HUES6 (cell line): ENCODE data around the gene CAPN15.
A peak's percentile ranks its signal among the peaks of the same experiment; 100 is the strongest.

Experiments
- H3K27ac ChIP-seq: 2 replicates; pipeline ENCODE4 v1.7.0; 2013; ENCODE audit warnings: low read depth, mild to moderate bottlenecking, low read length, inconsistent platforms
- H3K27me3 ChIP-seq: 2 replicates; pipeline ENCODE4 v1.6.1; 2013; ENCODE audit warnings: low read length; ENCODE audit not compliant: control insufficient read depth, insufficient read depth
- H3K36me3 ChIP-seq: 2 replicates; pipeline ENCODE4 v1.6.1; 2013; ENCODE audit warnings: low read length; ENCODE audit not compliant: control insufficient read depth, insufficient read depth
- H3K4me1 ChIP-seq: 2 replicates; pipeline ENCODE4 v1.6.1; 2013; ENCODE audit warnings: low read length; ENCODE audit not compliant: control insufficient read depth, insufficient read depth
- H3K4me3 ChIP-seq: 2 replicates; pipeline ENCODE4 v1.5.1; 2013; ENCODE audit warnings: low read depth, low read length
- H3K9ac ChIP-seq: one replicate; pipeline ENCODE4 v1.6.1; 2013; ENCODE audit warnings: mild to moderate bottlenecking, low read length
- H3K9me3 ChIP-seq: 2 replicates; pipeline ENCODE4 v1.6.1; 2013; ENCODE audit warnings: low read depth, low read length; ENCODE audit not compliant: control insufficient read depth, insufficient read depth

The CAPN15 gene

GRCh38 chr16:519841-520687 lies 7.4 kb upstream of the CAPN15 start:
- Histone ChIP-seq H3K4me1 (peaks cover 7% of the 10 kb centered on the region), H3K27ac (no peak overlapping the region), H3K9ac (no peak overlapping the region)

DNA sequence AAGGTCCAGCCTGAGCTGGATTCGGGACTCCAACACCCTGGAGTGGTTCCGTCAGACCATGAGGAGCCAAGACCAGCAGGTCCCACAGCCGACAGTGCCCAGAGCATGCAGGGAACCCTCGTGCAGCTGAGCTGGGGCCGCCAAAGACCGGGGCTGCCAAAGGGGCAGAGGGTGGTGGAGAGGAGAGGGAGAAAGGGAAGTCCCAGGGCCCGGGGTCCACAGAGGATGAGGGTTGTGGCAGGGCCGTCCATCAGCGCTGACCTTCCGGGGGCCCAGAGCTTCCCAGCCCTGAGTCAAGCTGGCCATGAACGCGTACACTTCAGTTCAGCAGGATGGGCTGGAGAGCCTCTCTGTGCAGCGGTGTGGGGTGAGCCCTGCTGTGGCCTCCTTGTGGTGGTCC lies 6.7 kb upstream of the CAPN15 start:
- Histone ChIP-seq H3K9ac (no peak overlapping the region), H3K4me1 (peaks cover 14% of the 10 kb centered on the region), H3K27me3 (no peaks in the 10 kb centered on the region), H3K27ac (no peak overlapping the region), H3K4me3 (no peak overlapping the region), H3K9me3 (no peaks in the 10 kb centered on the region), H3K36me3 (peaks cover 20% of the 10 kb centered on the region)

More at GRCh38 chr16:519841-520687, 7.4 kb upstream of the CAPN15 start:
- Histone ChIP-seq H3K36me3 (peaks cover 28% of the 10 kb centered on the region), H3K4me3 (no peak overlapping the region), H3K27me3 (no peaks in the 10 kb centered on the region), H3K9me3 (no peaks in the 10 kb centered on the region)

DNA sequence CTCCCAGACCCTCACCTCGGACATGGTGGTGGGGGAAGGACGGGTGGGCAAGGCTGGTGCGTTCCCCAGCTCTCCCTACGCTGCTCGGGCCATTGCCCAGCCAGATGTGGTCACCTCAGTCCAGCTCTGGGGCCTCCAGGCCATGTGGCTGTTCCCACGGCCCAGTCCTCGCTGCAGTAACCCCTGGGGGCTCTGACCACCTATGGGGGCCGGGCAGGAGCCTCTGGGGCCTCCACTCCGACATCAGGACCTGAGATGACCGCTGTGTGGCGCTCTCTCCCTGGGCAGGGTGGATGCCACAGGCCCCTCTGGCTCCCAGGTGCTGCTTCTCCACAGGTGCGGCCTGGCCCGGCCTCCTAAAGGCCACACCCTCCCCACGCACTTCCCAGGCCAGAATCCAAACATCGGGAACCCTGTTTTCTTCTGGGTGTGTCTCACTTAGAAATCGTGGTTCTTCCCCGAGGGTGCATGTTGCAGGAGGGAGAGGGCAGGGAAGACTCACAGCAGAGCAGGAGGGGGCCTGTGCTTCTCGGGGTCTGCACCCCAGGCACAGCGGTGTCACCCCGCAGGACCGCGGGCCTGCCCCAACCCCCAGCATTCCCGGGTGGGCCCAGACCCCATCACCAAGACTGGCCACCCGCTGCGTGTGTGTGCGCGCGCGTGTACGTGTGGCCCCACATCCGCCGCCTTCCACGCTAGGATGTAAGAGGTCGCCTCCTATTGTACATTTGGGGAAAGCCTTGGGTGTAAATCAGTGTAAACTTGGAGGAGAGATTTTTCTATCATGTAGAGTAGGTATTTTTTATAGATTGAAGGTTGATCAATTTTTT lies 5.9 kb upstream of the CAPN15 start:
- Histone ChIP-seq H3K27ac (no peak overlapping the region), H3K4me3 (no peak overlapping the region), H3K4me1 (peaks cover 21% of the 10 kb centered on the region), H3K9me3 (no peaks in the 10 kb centered on the region), H3K9ac (no peak overlapping the region), H3K36me3 (peaks cover 20% of the 10 kb centered on the region), H3K27me3 (no peaks in the 10 kb centered on the region)

GRCh38 chr16:522320-523096 lies 5.0 kb upstream of the CAPN15 start:
- Histone ChIP-seq H3K4me1 (peaks cover 21% of the 10 kb centered on the region), H3K27ac (no peak overlapping the region), H3K9ac (no peak overlapping the region), H3K4me3 (no peak overlapping the region), H3K27me3 (no peaks in the 10 kb centered on the region), H3K36me3 (peaks cover 20% of the 10 kb centered on the region), H3K9me3 (no peaks in the 10 kb centered on the region)

DNA sequence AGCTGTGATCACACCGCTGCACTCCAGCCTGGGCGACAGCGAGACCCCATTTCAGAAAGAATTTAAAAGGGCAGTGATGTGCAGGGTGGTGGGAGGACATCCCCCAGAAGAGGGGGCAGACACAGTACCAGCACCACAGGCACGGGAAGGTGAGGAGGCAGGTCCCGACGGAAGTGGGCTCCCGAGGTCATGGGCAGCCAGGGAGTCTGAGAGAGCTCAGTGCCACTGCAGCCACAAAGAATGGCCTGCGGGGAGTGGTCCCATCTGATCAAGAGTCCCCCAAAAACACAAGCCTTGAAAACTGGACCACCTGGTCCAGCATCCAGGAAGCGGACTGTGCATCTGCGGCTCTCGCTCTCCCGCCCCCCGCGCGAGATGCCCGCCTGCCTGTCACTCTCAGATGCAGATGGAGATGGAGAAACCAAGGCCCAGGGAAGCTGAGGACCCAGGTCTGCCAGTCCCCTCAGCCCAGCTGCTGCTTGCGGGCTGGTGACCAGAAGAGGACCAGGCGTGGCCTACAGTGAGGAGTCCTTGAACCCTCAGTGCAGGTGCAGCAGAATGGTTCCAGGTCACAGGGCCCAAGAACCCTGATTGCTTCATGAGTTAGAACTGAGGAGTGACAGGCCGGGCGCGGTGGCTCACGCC lies 4.3 kb upstream of the CAPN15 start:
- peaks cover 21% of the 10 kb centered on the region for H3K4me1 ChIP-seq
- H3K4me3 ChIP-seq = no peak overlapping the region
- no peaks in the 10 kb centered on the region for H3K9me3 ChIP-seq
- no peak overlapping the region for H3K27ac ChIP-seq
- no peak overlapping the region for H3K9ac ChIP-seq
- peaks cover 20% of the 10 kb centered on the region for H3K36me3 ChIP-seq
- no peaks in the 10 kb centered on the region for H3K27me3 ChIP-seq

GRCh38 chr16:524274-525040 lies 3.1 kb upstream of the CAPN15 start:
- Histone ChIP-seq H3K9ac (no peak overlapping the region), H3K27ac (no peak overlapping the region), H3K4me1 (peaks cover 30% of the 10 kb centered on the region), H3K36me3 (peaks cover 16% of the 10 kb centered on the region), H3K9me3 (no peaks in the 10 kb centered on the region), H3K4me3 (no peak overlapping the region), H3K27me3 (no peaks in the 10 kb centered on the region)

GRCh38 chr16:525123-525519 lies 2.4 kb upstream of the CAPN15 start:
- no peak overlapping the region for H3K27ac ChIP-seq
- no peak overlapping the region for H3K9ac ChIP-seq
- no peaks in the 10 kb centered on the region for H3K9me3 ChIP-seq
- peaks cover 17% of the 10 kb centered on the region for H3K36me3 ChIP-seq
- no peak overlapping the region for H3K4me3 ChIP-seq
- peaks cover 35% of the 10 kb centered on the region for H3K4me1 ChIP-seq
- H3K27me3 ChIP-seq = no peaks in the 10 kb centered on the region

DNA sequence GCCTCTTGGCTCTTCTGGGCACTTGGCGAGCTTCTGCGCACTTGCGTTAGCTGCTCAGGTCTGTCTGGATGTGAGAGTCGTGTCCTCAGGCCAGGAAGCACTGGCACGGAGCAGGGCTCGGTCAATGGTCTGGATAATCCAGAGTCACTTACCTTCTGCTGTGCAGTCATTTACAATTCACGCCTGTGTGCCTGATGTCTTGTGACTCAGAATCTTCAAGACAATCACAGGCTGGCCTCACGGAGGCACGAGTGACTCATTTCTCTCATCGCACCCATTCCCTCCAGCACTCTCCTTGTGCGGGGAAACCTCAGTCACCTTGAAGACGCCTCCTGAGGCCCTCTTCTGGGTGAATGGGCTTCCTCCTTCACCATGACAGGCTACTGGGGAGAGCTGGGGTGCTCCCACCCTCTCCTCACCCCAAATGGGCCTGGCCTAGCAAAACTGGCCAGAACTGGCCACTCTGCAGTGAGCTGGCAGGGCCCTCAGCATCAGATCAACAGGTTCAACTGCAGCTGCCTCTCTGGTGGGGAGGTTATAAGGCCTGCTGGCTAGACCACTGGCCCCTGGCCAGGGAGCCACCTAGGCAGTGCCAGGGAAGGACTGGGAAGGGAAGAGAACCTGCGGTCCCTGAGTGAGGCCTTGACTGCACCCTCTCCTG lies 1.9 kb upstream of the CAPN15 start:
- H3K36me3 ChIP-seq = peaks cover 15% of the 10 kb centered on the region
- no peak overlapping the region for H3K27ac ChIP-seq
- H3K9me3 ChIP-seq = no peaks in the 10 kb centered on the region
- peaks cover 35% of the 10 kb centered on the region for H3K4me1 ChIP-seq
- peak overlapping the region; percentile 88 for H3K9ac ChIP-seq
- H3K4me3 ChIP-seq = peak overlapping the region; percentile 80
- H3K27me3 ChIP-seq = no peaks in the 10 kb centered on the region

GRCh38 chr16:526181-527014 lies 1.1 kb upstream of the CAPN15 start:
- H3K9me3 ChIP-seq = no peaks in the 10 kb centered on the region
- peak overlapping the region; percentile 99 for H3K27ac ChIP-seq
- peaks cover 11% of the 10 kb centered on the region; the same call in 1 of the 2 replicates for H3K36me3 ChIP-seq
- H3K4me3 ChIP-seq = peak overlapping the region; percentile 80
- H3K4me1 ChIP-seq = peaks cover 35% of the 10 kb centered on the region
- peak overlapping the region; percentile 88 for H3K9ac ChIP-seq
- no peaks in the 10 kb centered on the region for H3K27me3 ChIP-seq
